ENCODE results near the gene ERI2.
"Not testable (repeated sequence)": the region's sequence is repeated elsewhere in the genome, so short reads cannot be mapped to it uniquely, and the experiment has no call there.

The ERI2 gene

GRCh38 chr16:20763461-20764232 is 42.6 kb downstream of the ERI2 start, which contains the start of gene ACSM3:
ACSM3 (plus strand) TSS chr16:20764014; CDS start chr16:20770035, 6,021 bp downstream.
- peak; percentile 73 for DNase-seq (ENCODE audit: low spot score)

GRCh38 chr16:20762404-20763123 is 43.7 kb downstream of the ERI2 start:
- no peak for DNase-seq (ENCODE audit: low spot score)

GRCh38 chr16:20761175-20761574 is 45.1 kb downstream of the ERI2 start:
- no peak for DNase-seq (ENCODE audit: low spot score)

- no peak for DNase-seq (ENCODE audit: low spot score)
These were observed 45.9 kb downstream of the ERI2 start for GRCh38 chr16:20760346-20760745.

- DNase-seq (ENCODE audit: low spot score): not testable (repeated sequence)
These were observed 50.5 kb downstream of the ERI2 start for GRCh38 chr16:20755799-20756198.

GRCh38 chr16:20755238-20755637 is 51.0 kb downstream of the ERI2 start:
- DNase-seq (ENCODE audit: low spot score): no peak

GRCh38 chr16:20753727-20754126 is 52.5 kb downstream of the ERI2 start:
- no peak for DNase-seq (ENCODE audit: low spot score)

- no peak for DNase-seq (ENCODE audit: low spot score)
These were observed 55.7 kb downstream of the ERI2 start for GRCh38 chr16:20750558-20750957.

GRCh38 chr16:20749474-20749873 is 56.8 kb downstream of the ERI2 start:
- DNase-seq (ENCODE audit: low spot score): no peak

GRCh38 chr16:20747030-20747816 is 59.0 kb downstream of the ERI2 start:
- DNase-seq (ENCODE audit: low spot score): no peak

- DNase-seq (ENCODE audit: low spot score): no peak
These were observed 59.8 kb downstream of the ERI2 start for GRCh38 chr16:20746461-20746860.

All from HuH-7 (cell line).